Measurements from ENCODE around the gene TUBGCP2.

TUBGCP2 gene

GRCh38 chr10:133308421-133309099 is at the start of gene TUBGCP2, which contains the start of gene ZNF511:
Gene TUBGCP2, minus strand, starts transcription at chr10:133308872. Its CDS starts 5,931 bp downstream, at chr10:133302941.
Gene ZNF511, plus strand, starts transcription at chr10:133308914. Its CDS starts 30 bp downstream, at chr10:133308944.
- peak; percentile 79 for DNase-seq

GRCh38 chr10:133357285-133358161 is 48.9 kb upstream of the TUBGCP2 start, which contains the start of gene FUOM:
Gene FUOM, minus strand, starts transcription at chr10:133358019. Its CDS starts 12 bp downstream, at chr10:133358007.
- peak; percentile 64 for DNase-seq

GRCh38 chr10:133356549-133357284 is 48.0 kb upstream of the TUBGCP2 start:
- DNase-seq = no peak

- no peak for DNase-seq
These were observed 47.3 kb upstream of the TUBGCP2 start for GRCh38 chr10:133355991-133356390.

GRCh38 chr10:133355266-133355665 is 46.6 kb upstream of the TUBGCP2 start:
- DNase-seq = no peak

- no peak for DNase-seq
These were observed 46.1 kb upstream of the TUBGCP2 start for GRCh38 chr10:133354672-133355240.

GRCh38 chr10:133353988-133354605 is 45.4 kb upstream of the TUBGCP2 start:
- DNase-seq = no peak

- no peak for DNase-seq
These were observed 44.7 kb upstream of the TUBGCP2 start for GRCh38 chr10:133353202-133353959.

- no peak for DNase-seq
These were observed 43.0 kb upstream of the TUBGCP2 start for GRCh38 chr10:133351408-133352318.

- DNase-seq = no peak
These were observed 42.3 kb upstream of the TUBGCP2 start for GRCh38 chr10:133350950-133351329.

GRCh38 chr10:133350283-133350949 is 41.7 kb upstream of the TUBGCP2 start:
- no peak for DNase-seq

- no peak for DNase-seq
These were observed 40.9 kb upstream of the TUBGCP2 start for GRCh38 chr10:133349577-133350011.

- no peak for DNase-seq
These were observed 40.5 kb upstream of the TUBGCP2 start for GRCh38 chr10:133349160-133349568.

- DNase-seq = no peak
These were observed 39.2 kb upstream of the TUBGCP2 start for GRCh38 chr10:133347710-133348517.

- no peak for DNase-seq
These were observed 37.7 kb upstream of the TUBGCP2 start for GRCh38 chr10:133346413-133346812.

- no peak for DNase-seq
These were observed 35.6 kb upstream of the TUBGCP2 start for GRCh38 chr10:133344236-133344635.

- DNase-seq = no peak
These were observed 34.9 kb upstream of the TUBGCP2 start for GRCh38 chr10:133343558-133343957.

GRCh38 chr10:133342942-133343341 is 34.3 kb upstream of the TUBGCP2 start:
- no peak for DNase-seq

- no peak for DNase-seq
These were observed 33.3 kb upstream of the TUBGCP2 start for GRCh38 chr10:133341983-133342382.

Data from NCI-H1436 (cell line).